ENCODE results near the gene TWIST1. TPM values are rescaled to one million over a fixed set of nuclear protein-coding genes. Genes with fewer than 3 reads are reported as not detected.

Gene TWIST1
- 10 to 100 TPM in 1 of 2 donors, 1 to 10 TPM in 1; 8.5 to 12.3 TPM for total RNA-seq
- 10 to 100 TPM; 11.9 to 44.6 TPM for polyA plus RNA-seq
- long read RNA-seq, donor 1 = 0 reads
- long read RNA-seq, donor 2, transcript TWIST1-201 (2 exons, 1,666 nt) = major isoform, 9 of 13 reads
- long read RNA-seq, donor 2, partial matches to known transcripts = 0 of 13 reads
- long read RNA-seq, donor 2, other reads (novel, unspliced or antisense) = 2 of 13 reads

DNA sequence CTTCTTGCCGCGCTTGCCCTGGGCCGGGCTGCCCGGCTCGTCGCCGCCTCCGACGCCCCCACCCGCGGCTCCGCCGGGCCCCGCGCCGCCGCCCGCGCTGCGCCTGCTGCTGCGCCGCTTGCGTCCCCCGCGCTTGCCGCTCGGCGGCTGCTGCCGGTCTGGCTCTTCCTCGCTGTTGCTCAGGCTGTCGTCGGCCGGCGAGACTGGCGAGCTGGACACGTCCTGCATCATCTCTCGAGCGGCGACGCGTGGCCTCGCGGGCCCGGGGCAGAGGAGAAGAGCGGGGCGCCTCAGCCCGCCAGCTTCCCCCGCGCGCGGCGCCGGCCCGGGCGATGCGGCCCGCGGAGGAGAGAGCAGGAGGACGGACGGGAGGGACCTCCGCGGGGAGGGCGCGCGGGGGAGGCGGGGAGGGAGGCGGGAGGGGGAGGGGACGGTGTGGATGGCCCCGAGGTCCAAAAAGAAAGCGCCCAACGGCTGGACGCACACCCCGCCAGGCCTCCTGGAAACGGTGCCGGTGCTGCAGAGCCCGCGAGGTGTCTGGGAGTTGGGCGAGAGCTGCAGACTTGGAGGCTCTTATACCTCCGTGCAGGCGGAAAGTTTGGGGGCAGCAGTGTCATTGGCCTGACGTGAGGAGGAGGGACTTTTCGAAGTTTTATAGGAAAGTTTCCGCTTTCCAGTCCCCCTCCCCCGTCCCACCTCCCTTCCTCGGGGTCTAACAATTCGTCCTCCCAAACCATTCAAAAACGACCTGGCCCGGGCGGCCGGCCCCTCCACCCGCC is at the start of gene TWIST1:
TSS of gene TWIST1 (minus strand) at position 546 of the 779 bp plus-strand sequence. CDS start at position 231, 315 bp downstream.
- peak within 1 kb of the TSS; percentile 2 to 61 for H3K27ac ChIP-seq (ENCODE audit: low read depth in 1 of 2, low read length in 2 of 2)
- no peaks in the 10 kb centered on the region for H3K4me1 ChIP-seq (ENCODE audit: control insufficient read depth in 1 of 2, insufficient read depth in 2 of 2, low read length in 2 of 2)
- no peaks in the 10 kb centered on the region for H3K9me3 ChIP-seq (ENCODE audit: control insufficient read depth, low read length)
- no peaks in the 10 kb centered on the region for H3K27me3 ChIP-seq (ENCODE audit: control insufficient read depth in 1 of 2, insufficient read depth in 2 of 2, low read length in 1 of 2)
- 0 to 1% methylated on average over 53 to 91 of the region's 91 CpGs for WGBS, 2 donors
- H3K36me3 ChIP-seq (ENCODE audit: control insufficient read depth in 1 of 2, insufficient read depth in 2 of 2, low read length in 1 of 2) = no peaks in the 10 kb centered on the region
- DNase-seq (peak; percentile 79 to 90), ATAC-seq (ENCODE audit: low FRiP score) (peak; percentile 84)
- intact Hi-C loops (cut with DNase I) = loop anchor here (10.0 kb wide), 3 partner anchors 142 to 532 kb away; no protein-coding TSS in a partner anchor
- H3K4me3 ChIP-seq (ENCODE audit: low read length in 2 of 2) = peak within 1 kb of the TSS; percentile 68 to 90

DNA sequence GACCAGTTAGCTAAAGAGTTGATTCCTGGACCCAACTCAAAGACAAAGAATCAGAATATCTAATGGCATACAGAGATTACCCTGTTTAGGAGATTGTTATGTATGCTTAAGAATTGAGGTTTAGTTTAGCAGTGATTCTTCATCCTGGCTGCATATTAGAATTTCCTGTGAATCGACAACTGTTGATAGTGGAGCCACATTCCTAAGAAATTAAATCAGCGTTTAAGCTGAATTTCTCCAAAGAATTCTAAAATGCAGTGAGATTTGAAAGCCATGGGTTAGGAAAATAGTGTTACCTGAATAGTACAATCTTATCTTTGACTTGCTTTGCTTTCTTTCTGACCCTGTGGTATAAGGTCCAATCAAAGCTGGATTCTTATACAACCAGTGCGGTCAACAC is 44.2 kb upstream of the TWIST1 start:
- intact Hi-C loops (cut with DNase I) = no loop called here
- Histone ChIP-seq H3K4me3 (ENCODE audit: low read length in 2 of 2) (no peak overlapping the region), H3K4me1 (ENCODE audit: control insufficient read depth in 1 of 2, insufficient read depth in 2 of 2, low read length in 2 of 2) (no peaks in the 10 kb centered on the region), H3K9me3 (ENCODE audit: control insufficient read depth, low read length) (no peaks in the 10 kb centered on the region), H3K27me3 (ENCODE audit: control insufficient read depth in 1 of 2, insufficient read depth in 2 of 2, low read length in 1 of 2) (no peaks in the 10 kb centered on the region), H3K27ac (ENCODE audit: low read depth in 1 of 2, low read length in 2 of 2) (no peak overlapping the region), H3K36me3 (ENCODE audit: control insufficient read depth in 1 of 2, insufficient read depth in 2 of 2, low read length in 1 of 2) (no peaks in the 10 kb centered on the region)
- ATAC-seq (ENCODE audit: low FRiP score) = no peak
- 13 to 17% methylated on average over 3 of the region's 3 CpGs for WGBS, 2 donors
- no peak for DNase-seq

GRCh38 chr7:19146699-19147098 is 29.3 kb upstream of the TWIST1 start:
- no peak for ATAC-seq (ENCODE audit: low FRiP score)
- H3K27me3 ChIP-seq (ENCODE audit: control insufficient read depth in 1 of 2, insufficient read depth in 2 of 2, low read length in 1 of 2) = no peaks in the 10 kb centered on the region
- WGBS, 2 donors = 5 to 8% methylated on average over 4 of the region's 4 CpGs
- no peaks in the 10 kb centered on the region for H3K36me3 ChIP-seq (ENCODE audit: control insufficient read depth in 1 of 2, insufficient read depth in 2 of 2, low read length in 1 of 2)
- H3K27ac ChIP-seq (ENCODE audit: low read depth in 1 of 2, low read length in 2 of 2) = no peak overlapping the region
- no peaks in the 10 kb centered on the region for H3K9me3 ChIP-seq (ENCODE audit: control insufficient read depth, low read length)
- no peak overlapping the region for H3K4me3 ChIP-seq (ENCODE audit: low read length in 2 of 2)
- H3K4me1 ChIP-seq (ENCODE audit: control insufficient read depth in 1 of 2, insufficient read depth in 2 of 2, low read length in 2 of 2) = no peaks in the 10 kb centered on the region
- no peak for DNase-seq
- intact Hi-C loops (cut with DNase I) = no loop called here

- no peaks in the 10 kb centered on the region for H3K27me3 ChIP-seq (ENCODE audit: control insufficient read depth in 1 of 2, insufficient read depth in 2 of 2, low read length in 1 of 2)
- WGBS, 2 donors = 4 to 10% methylated on average over 19 of the region's 19 CpGs
- no peak for ATAC-seq (ENCODE audit: low FRiP score)
- H3K9me3 ChIP-seq (ENCODE audit: control insufficient read depth, low read length) = no peaks in the 10 kb centered on the region
- H3K36me3 ChIP-seq (ENCODE audit: control insufficient read depth in 1 of 2, insufficient read depth in 2 of 2, low read length in 1 of 2) = no peaks in the 10 kb centered on the region
- intact Hi-C loops (cut with DNase I) = no loop called here
- no peak overlapping the region for H3K27ac ChIP-seq (ENCODE audit: low read depth in 1 of 2, low read length in 2 of 2)
- no peak overlapping the region for H3K4me3 ChIP-seq (ENCODE audit: low read length in 2 of 2)
- no peak for DNase-seq
- no peaks in the 10 kb centered on the region for H3K4me1 ChIP-seq (ENCODE audit: control insufficient read depth in 1 of 2, insufficient read depth in 2 of 2, low read length in 2 of 2)
Observed at GRCh38 chr7:19145434-19146115, 28.1 kb upstream of the TWIST1 start.

GRCh38 chr7:19144661-19145433 is 27.4 kb upstream of the TWIST1 start, which contains the start of gene FERD3L:
Gene FERD3L (minus strand): TSS chr7:19145421. CDS start chr7:19145362, 59 bp downstream.
- no peaks in the 10 kb centered on the region for H3K4me1 ChIP-seq (ENCODE audit: control insufficient read depth in 1 of 2, insufficient read depth in 2 of 2, low read length in 2 of 2)
- intact Hi-C loops (cut with DNase I) = no loop called here
- no peaks in the 10 kb centered on the region for H3K27me3 ChIP-seq (ENCODE audit: control insufficient read depth in 1 of 2, insufficient read depth in 2 of 2, low read length in 1 of 2)
- 3 to 4% methylated on average over 51 of the region's 51 CpGs for WGBS, 2 donors
- peak within 1 kb of the TSS in 1 of 2 donors; percentile 15 for H3K4me3 ChIP-seq (ENCODE audit: low read length in 2 of 2)
- ATAC-seq (ENCODE audit: low FRiP score) (no peak), DNase-seq (peak in 1 of 2 donors; percentile 65)
- H3K9me3 ChIP-seq (ENCODE audit: control insufficient read depth, low read length) = no peaks in the 10 kb centered on the region
- H3K27ac ChIP-seq (ENCODE audit: low read depth in 1 of 2, low read length in 2 of 2) = no peak within 1 kb of the TSS
- no peaks in the 10 kb centered on the region for H3K36me3 ChIP-seq (ENCODE audit: control insufficient read depth in 1 of 2, insufficient read depth in 2 of 2, low read length in 1 of 2)

DNA sequence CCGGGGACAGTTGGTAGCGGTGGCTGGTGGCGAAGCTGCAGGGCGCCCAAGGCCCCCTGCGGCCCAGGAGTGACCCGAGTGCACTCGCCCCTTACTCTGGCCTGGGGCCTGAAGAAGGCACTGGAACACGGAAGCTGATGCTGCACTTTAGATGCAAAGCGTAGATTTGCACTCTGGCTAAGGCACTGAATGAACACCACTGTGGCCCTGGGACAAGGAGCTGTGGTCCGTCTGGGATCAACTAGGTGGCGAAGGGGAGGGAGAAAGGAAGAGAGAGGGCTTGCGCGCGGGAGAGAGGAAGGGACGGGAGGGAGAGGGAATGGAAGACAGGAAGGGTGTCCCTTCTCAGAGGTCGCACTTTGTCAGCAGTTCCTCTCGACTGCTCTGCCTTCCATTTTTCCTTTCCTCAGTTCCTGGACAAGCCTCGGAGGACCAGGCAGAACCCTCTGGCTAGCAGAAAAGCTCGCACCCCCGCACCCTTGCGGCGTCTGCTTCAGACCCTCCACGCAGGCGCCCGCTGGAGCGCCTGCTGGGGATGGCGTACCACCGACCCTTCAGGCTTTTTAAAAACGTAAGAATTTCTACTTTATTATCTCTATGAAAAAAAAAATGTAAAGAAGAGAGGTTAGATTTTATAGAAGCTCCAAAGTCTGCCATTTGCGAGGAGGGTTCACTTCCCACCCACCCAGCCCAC is 26.6 kb upstream of the TWIST1 start:
- peak; percentile 48 for ATAC-seq (ENCODE audit: low FRiP score)
- H3K4me3 ChIP-seq (ENCODE audit: low read length in 2 of 2) = peak overlapping the region in 1 of 2 donors; percentile 15
- no peak for DNase-seq
- intact Hi-C loops (cut with DNase I) = no loop called here
- no peaks in the 10 kb centered on the region for H3K4me1 ChIP-seq (ENCODE audit: control insufficient read depth in 1 of 2, insufficient read depth in 2 of 2, low read length in 2 of 2)
- H3K27ac ChIP-seq (ENCODE audit: low read depth in 1 of 2, low read length in 2 of 2) = no peak overlapping the region
- H3K36me3 ChIP-seq (ENCODE audit: control insufficient read depth in 1 of 2, insufficient read depth in 2 of 2, low read length in 1 of 2) = no peaks in the 10 kb centered on the region
- H3K9me3 ChIP-seq (ENCODE audit: control insufficient read depth, low read length) = no peaks in the 10 kb centered on the region
- WGBS, 2 donors = 5% methylated on average over 30 of the region's 30 CpGs
- H3K27me3 ChIP-seq (ENCODE audit: control insufficient read depth in 1 of 2, insufficient read depth in 2 of 2, low read length in 1 of 2) = no peaks in the 10 kb centered on the region

- ATAC-seq (ENCODE audit: low FRiP score) = no peak
Observed at GRCh38 chr7:19139706-19140327, 22.4 kb upstream of the TWIST1 start.

More at GRCh38 chr7:19139706-19140327, 22.4 kb upstream of the TWIST1 start:
- Histone ChIP-seq H3K4me3 (ENCODE audit: low read length in 2 of 2) (no peak overlapping the region), H3K36me3 (ENCODE audit: control insufficient read depth in 1 of 2, insufficient read depth in 2 of 2, low read length in 1 of 2) (no peaks in the 10 kb centered on the region), H3K9me3 (ENCODE audit: control insufficient read depth, low read length) (no peaks in the 10 kb centered on the region), H3K4me1 (ENCODE audit: control insufficient read depth in 1 of 2, insufficient read depth in 2 of 2, low read length in 2 of 2) (no peaks in the 10 kb centered on the region), H3K27ac (ENCODE audit: low read depth in 1 of 2, low read length in 2 of 2) (no peak overlapping the region), H3K27me3 (ENCODE audit: control insufficient read depth in 1 of 2, insufficient read depth in 2 of 2, low read length in 1 of 2) (no peaks in the 10 kb centered on the region)
- intact Hi-C loops (cut with DNase I) = no loop called here
- WGBS, 2 donors = 87 to 90% methylated on average over 4 of the region's 4 CpGs
- no peak for DNase-seq

Measured in aorta (tissue), 5 donors.